ENCODE results near the gene ERN1. TPM values are rescaled to one million over a fixed set of nuclear protein-coding genes. Genes with fewer than 3 reads are reported as not detected.

The ERN1 gene
- total and polyA plus RNA-seq, 2 donors, result 5.9 to 7.4 TPM

- peak in 5 of 9 donors; percentile 37 to 86 (median 64) for DNase-seq (ENCODE audit: low read depth in 6 of 9, low spot score in 9 of 9)
- Histone ChIP-seq H3K27ac (ENCODE audit: low read depth in 1 of 2, low read length in 1 of 2) (peak overlapping the region; percentile 67 to 81), H3K4me1 (ENCODE audit: control insufficient read depth in 2 of 2, insufficient read depth in 2 of 2, low read length in 2 of 2) (peaks cover 10 to 37% of the 10 kb centered on the region in 2 donors), H3K9me3 (ENCODE audit: control insufficient read depth in 2 of 2, insufficient read depth in 1 of 2, low read length in 1 of 2) (peaks cover 2 to 11% of the 10 kb centered on the region in 2 donors), H3K36me3 (ENCODE audit: control insufficient read depth in 2 of 2, insufficient read depth in 2 of 2, low read length in 1 of 2) (peaks cover 47 to 54% of the 10 kb centered on the region in 2 donors), H3K27me3 (ENCODE audit: control insufficient read depth in 2 of 2, insufficient read depth in 1 of 2, low read length in 1 of 2) (no peaks in the 10 kb centered on the region), H3K4me3 (ENCODE audit: low read length in 2 of 2) (no peak overlapping the region)
- 78% methylated on average over 7 of the region's 7 CpGs for WGBS
Measured at GRCh38 chr17:64066716-64067115, 63.2 kb downstream of the ERN1 start.

- peaks cover 17 to 48% of the 10 kb centered on the region in 2 donors for H3K4me1 ChIP-seq (ENCODE audit: control insufficient read depth in 2 of 2, insufficient read depth in 2 of 2, low read length in 2 of 2)
- WGBS, result 80% methylated on average over 8 of the region's 8 CpGs
- no peak overlapping the region for H3K4me3 ChIP-seq (ENCODE audit: low read length in 2 of 2)
- peaks cover 0 to 11% of the 10 kb centered on the region in 2 donors for H3K9me3 ChIP-seq (ENCODE audit: control insufficient read depth in 2 of 2, insufficient read depth in 1 of 2, low read length in 1 of 2)
- H3K27me3 ChIP-seq (ENCODE audit: control insufficient read depth in 2 of 2, insufficient read depth in 1 of 2, low read length in 1 of 2), result no peaks in the 10 kb centered on the region
- no peak overlapping the region for H3K27ac ChIP-seq (ENCODE audit: low read depth in 1 of 2, low read length in 1 of 2)
- H3K36me3 ChIP-seq (ENCODE audit: control insufficient read depth in 2 of 2, insufficient read depth in 2 of 2, low read length in 1 of 2), result peaks cover 31 to 46% of the 10 kb centered on the region in 2 donors
- DNase-seq (ENCODE audit: low read depth in 6 of 9, low spot score in 9 of 9), result no peak
Measured at GRCh38 chr17:64065161-64065560, 64.8 kb downstream of the ERN1 start.

GRCh38 chr17:64064331-64064730 is 65.6 kb downstream of the ERN1 start:
- H3K27ac ChIP-seq (ENCODE audit: low read depth in 1 of 2, low read length in 1 of 2), result no peak overlapping the region
- peaks cover 29 to 41% of the 10 kb centered on the region in 2 donors for H3K36me3 ChIP-seq (ENCODE audit: control insufficient read depth in 2 of 2, insufficient read depth in 2 of 2, low read length in 1 of 2)
- no peaks in the 10 kb centered on the region for H3K27me3 ChIP-seq (ENCODE audit: control insufficient read depth in 2 of 2, insufficient read depth in 1 of 2, low read length in 1 of 2)
- no peak overlapping the region for H3K4me3 ChIP-seq (ENCODE audit: low read length in 2 of 2)
- peaks cover 24 to 57% of the 10 kb centered on the region in 2 donors for H3K4me1 ChIP-seq (ENCODE audit: control insufficient read depth in 2 of 2, insufficient read depth in 2 of 2, low read length in 2 of 2)
- DNase-seq (ENCODE audit: low read depth in 6 of 9, low spot score in 9 of 9), result no peak
- WGBS, result 96% methylated on average over 9 of the region's 9 CpGs
- peaks cover 0 to 3% of the 10 kb centered on the region in 2 donors for H3K9me3 ChIP-seq (ENCODE audit: control insufficient read depth in 2 of 2, insufficient read depth in 1 of 2, low read length in 1 of 2)

GRCh38 chr17:64063766-64064224 is 66.1 kb downstream of the ERN1 start:
- Histone ChIP-seq H3K4me1 (ENCODE audit: control insufficient read depth in 2 of 2, insufficient read depth in 2 of 2, low read length in 2 of 2) (peaks cover 26 to 60% of the 10 kb centered on the region in 2 donors), H3K27ac (ENCODE audit: low read depth in 1 of 2, low read length in 1 of 2) (no peak overlapping the region), H3K36me3 (ENCODE audit: control insufficient read depth in 2 of 2, insufficient read depth in 2 of 2, low read length in 1 of 2) (peaks cover 27 to 35% of the 10 kb centered on the region in 2 donors), H3K9me3 (ENCODE audit: control insufficient read depth in 2 of 2, insufficient read depth in 1 of 2, low read length in 1 of 2) (no peaks in the 10 kb centered on the region), H3K27me3 (ENCODE audit: control insufficient read depth in 2 of 2, insufficient read depth in 1 of 2, low read length in 1 of 2) (no peaks in the 10 kb centered on the region), H3K4me3 (ENCODE audit: low read length in 2 of 2) (no peak overlapping the region)
- WGBS, result 62% methylated on average over 16 of the region's 16 CpGs
- DNase-seq (ENCODE audit: low read depth in 6 of 9, low spot score in 9 of 9), result peak in 3 of 9 donors; percentile 62 to 71 (median 70)

- Histone ChIP-seq H3K27ac (ENCODE audit: low read depth in 1 of 2, low read length in 1 of 2) (no peak overlapping the region), H3K36me3 (ENCODE audit: control insufficient read depth in 2 of 2, insufficient read depth in 2 of 2, low read length in 1 of 2) (peaks cover 20 to 28% of the 10 kb centered on the region in 2 donors), H3K4me1 (ENCODE audit: control insufficient read depth in 2 of 2, insufficient read depth in 2 of 2, low read length in 2 of 2) (peaks cover 32 to 67% of the 10 kb centered on the region in 2 donors), H3K4me3 (ENCODE audit: low read length in 2 of 2) (no peak overlapping the region), H3K9me3 (ENCODE audit: control insufficient read depth in 2 of 2, insufficient read depth in 1 of 2, low read length in 1 of 2) (no peaks in the 10 kb centered on the region), H3K27me3 (ENCODE audit: control insufficient read depth in 2 of 2, insufficient read depth in 1 of 2, low read length in 1 of 2) (no peaks in the 10 kb centered on the region)
- 97% methylated on average over 5 of the region's 5 CpGs for WGBS
- no peak for DNase-seq (ENCODE audit: low read depth in 6 of 9, low spot score in 9 of 9)
Measured at GRCh38 chr17:64063088-64063487, 66.9 kb downstream of the ERN1 start.

- Histone ChIP-seq H3K4me1 (ENCODE audit: control insufficient read depth in 2 of 2, insufficient read depth in 2 of 2, low read length in 2 of 2) (peaks cover 24 to 69% of the 10 kb centered on the region in 2 donors), H3K27ac (ENCODE audit: low read depth in 1 of 2, low read length in 1 of 2) (no peak overlapping the region), H3K36me3 (ENCODE audit: control insufficient read depth in 2 of 2, insufficient read depth in 2 of 2, low read length in 1 of 2) (peaks cover 26 to 33% of the 10 kb centered on the region in 2 donors)
Measured at GRCh38 chr17:64061178-64061898, 68.6 kb downstream of the ERN1 start.

GRCh38 chr17:64060331-64060730 is 69.6 kb downstream of the ERN1 start:
- Histone ChIP-seq H3K4me3 (ENCODE audit: low read length in 2 of 2) (no peak overlapping the region), H3K4me1 (ENCODE audit: control insufficient read depth in 2 of 2, insufficient read depth in 2 of 2, low read length in 2 of 2) (peaks cover 26 to 67% of the 10 kb centered on the region in 2 donors), H3K36me3 (ENCODE audit: control insufficient read depth in 2 of 2, insufficient read depth in 2 of 2, low read length in 1 of 2) (peaks cover 34 to 40% of the 10 kb centered on the region in 2 donors), H3K27me3 (ENCODE audit: control insufficient read depth in 2 of 2, insufficient read depth in 1 of 2, low read length in 1 of 2) (no peaks in the 10 kb centered on the region), H3K27ac (ENCODE audit: low read depth in 1 of 2, low read length in 1 of 2) (peak overlapping the region in 1 of 2 donors; percentile 76), H3K9me3 (ENCODE audit: control insufficient read depth in 2 of 2, insufficient read depth in 1 of 2, low read length in 1 of 2) (no peaks in the 10 kb centered on the region)
- WGBS, result 32% methylated on average over 5 of the region's 5 CpGs
- peak in 1 of 9 donors; percentile 58 for DNase-seq (ENCODE audit: low read depth in 6 of 9, low spot score in 9 of 9)

More at GRCh38 chr17:64061178-64061898, 68.6 kb downstream of the ERN1 start:
- Histone ChIP-seq H3K27me3 (ENCODE audit: control insufficient read depth in 2 of 2, insufficient read depth in 1 of 2, low read length in 1 of 2) (no peaks in the 10 kb centered on the region), H3K4me3 (ENCODE audit: low read length in 2 of 2) (no peak overlapping the region), H3K9me3 (ENCODE audit: control insufficient read depth in 2 of 2, insufficient read depth in 1 of 2, low read length in 1 of 2) (no peaks in the 10 kb centered on the region)
- peak in 1 of 9 donors; percentile 29 for DNase-seq (ENCODE audit: low read depth in 6 of 9, low spot score in 9 of 9)
- 95% methylated on average over 5 of the region's 5 CpGs for WGBS

GRCh38 chr17:64059756-64060155 is 70.2 kb downstream of the ERN1 start:
- peak overlapping the region in 1 of 2 donors; percentile 76 for H3K27ac ChIP-seq (ENCODE audit: low read depth in 1 of 2, low read length in 1 of 2)
- no peaks in the 10 kb centered on the region for H3K9me3 ChIP-seq (ENCODE audit: control insufficient read depth in 2 of 2, insufficient read depth in 1 of 2, low read length in 1 of 2)
- H3K4me1 ChIP-seq (ENCODE audit: control insufficient read depth in 2 of 2, insufficient read depth in 2 of 2, low read length in 2 of 2), result peaks cover 26 to 61% of the 10 kb centered on the region in 2 donors
- no peaks in the 10 kb centered on the region for H3K27me3 ChIP-seq (ENCODE audit: control insufficient read depth in 2 of 2, insufficient read depth in 1 of 2, low read length in 1 of 2)
- 90% methylated on average over 2 of the region's 2 CpGs for WGBS
- peaks cover 39 to 44% of the 10 kb centered on the region in 2 donors for H3K36me3 ChIP-seq (ENCODE audit: control insufficient read depth in 2 of 2, insufficient read depth in 2 of 2, low read length in 1 of 2)
- H3K4me3 ChIP-seq (ENCODE audit: low read length in 2 of 2), result no peak overlapping the region
- no peak for DNase-seq (ENCODE audit: low read depth in 6 of 9, low spot score in 9 of 9)

GRCh38 chr17:64058621-64059020 is 71.3 kb downstream of the ERN1 start:
- H3K4me3 ChIP-seq (ENCODE audit: low read length in 2 of 2), result no peak overlapping the region
- DNase-seq (ENCODE audit: low read depth in 6 of 9, low spot score in 9 of 9), result peak in 5 of 9 donors; percentile 41 to 76 (median 61)
- H3K9me3 ChIP-seq (ENCODE audit: control insufficient read depth in 2 of 2, insufficient read depth in 1 of 2, low read length in 1 of 2), result peaks cover 0 to 2% of the 10 kb centered on the region in 2 donors
- H3K36me3 ChIP-seq (ENCODE audit: control insufficient read depth in 2 of 2, insufficient read depth in 2 of 2, low read length in 1 of 2), result peaks cover 41 to 51% of the 10 kb centered on the region in 2 donors
- H3K27me3 ChIP-seq (ENCODE audit: control insufficient read depth in 2 of 2, insufficient read depth in 1 of 2, low read length in 1 of 2), result no peaks in the 10 kb centered on the region
- peak overlapping the region in 1 of 2 donors; percentile 76 for H3K27ac ChIP-seq (ENCODE audit: low read depth in 1 of 2, low read length in 1 of 2)
- WGBS, result 21% methylated on average over 5 of the region's 5 CpGs
- H3K4me1 ChIP-seq (ENCODE audit: control insufficient read depth in 2 of 2, insufficient read depth in 2 of 2, low read length in 2 of 2), result peaks cover 26 to 51% of the 10 kb centered on the region in 2 donors
